Measurements from ENCODE around the gene B3GALT5.

B3GALT5 gene

DNA sequence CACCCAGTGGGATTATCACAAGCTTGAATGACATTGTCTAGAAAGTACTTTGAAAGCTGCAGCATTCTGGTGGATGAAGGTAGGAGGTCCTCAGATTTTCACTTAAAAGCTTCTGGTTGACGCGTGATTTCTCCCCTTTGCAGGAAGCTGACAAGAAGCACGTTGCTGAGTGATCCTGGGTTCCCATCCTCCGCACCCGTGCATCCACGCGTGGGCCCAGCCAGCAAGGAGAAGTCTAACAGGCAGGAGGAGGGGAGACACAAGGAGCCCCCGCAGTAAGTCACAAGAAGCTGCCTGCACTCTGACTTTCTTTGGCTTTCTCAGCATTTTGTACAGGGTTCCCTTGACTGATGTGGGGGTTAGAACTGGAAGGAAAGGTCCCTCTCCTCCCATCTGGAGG is 7.8 kb upstream of the B3GALT5 start:
- DNase-seq = no peak

- DNase-seq = no peak
These were observed 2.0 kb upstream of the B3GALT5 start for GRCh38 chr21:39610703-39611102.

- no peak for DNase-seq
These were observed 1.1 kb upstream of the B3GALT5 start for GRCh38 chr21:39611551-39612190.

DNA sequence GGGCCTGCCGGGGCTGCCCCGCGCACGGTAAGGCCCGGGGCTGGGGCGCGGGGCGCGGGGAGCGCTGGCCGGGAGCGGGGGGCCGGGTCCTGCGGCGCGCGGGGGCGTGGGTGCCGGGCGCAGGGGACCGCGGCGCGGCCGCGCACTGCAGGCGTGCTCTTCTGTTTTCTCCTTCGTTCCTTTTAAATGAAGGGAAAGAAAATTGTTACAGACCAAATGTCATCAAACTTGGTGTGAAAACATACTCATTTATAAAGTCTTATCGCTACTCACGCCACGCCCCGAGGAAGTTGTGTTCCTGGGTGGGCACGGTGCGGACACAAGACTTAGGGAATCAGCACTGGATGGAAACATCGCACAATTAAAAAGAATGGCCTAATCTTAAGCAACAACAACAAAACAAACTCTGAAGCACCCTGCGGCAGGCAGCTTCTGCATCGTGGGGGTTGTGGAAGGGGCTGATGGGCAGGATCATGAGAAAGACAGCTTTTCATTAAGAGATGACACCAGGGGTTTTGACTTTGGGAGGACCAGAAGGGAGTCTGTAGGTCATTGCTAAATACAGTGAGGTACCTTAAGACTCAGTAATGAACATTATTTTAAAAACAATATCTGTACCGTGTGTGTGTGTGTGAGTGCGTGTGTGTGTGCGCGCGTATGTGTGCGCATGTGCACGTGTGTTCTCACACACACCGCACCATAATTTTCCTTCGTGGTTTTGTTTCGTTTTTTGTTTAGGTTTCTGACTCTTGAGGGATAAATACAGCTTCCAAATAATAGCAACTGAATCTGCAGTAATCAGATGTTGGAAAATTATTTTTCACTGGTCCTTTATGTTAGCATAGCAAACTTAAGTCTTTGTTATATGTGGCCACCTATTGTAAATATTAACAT is 548 bp downstream of the B3GALT5 start:
- DNase-seq = no peak

DNA sequence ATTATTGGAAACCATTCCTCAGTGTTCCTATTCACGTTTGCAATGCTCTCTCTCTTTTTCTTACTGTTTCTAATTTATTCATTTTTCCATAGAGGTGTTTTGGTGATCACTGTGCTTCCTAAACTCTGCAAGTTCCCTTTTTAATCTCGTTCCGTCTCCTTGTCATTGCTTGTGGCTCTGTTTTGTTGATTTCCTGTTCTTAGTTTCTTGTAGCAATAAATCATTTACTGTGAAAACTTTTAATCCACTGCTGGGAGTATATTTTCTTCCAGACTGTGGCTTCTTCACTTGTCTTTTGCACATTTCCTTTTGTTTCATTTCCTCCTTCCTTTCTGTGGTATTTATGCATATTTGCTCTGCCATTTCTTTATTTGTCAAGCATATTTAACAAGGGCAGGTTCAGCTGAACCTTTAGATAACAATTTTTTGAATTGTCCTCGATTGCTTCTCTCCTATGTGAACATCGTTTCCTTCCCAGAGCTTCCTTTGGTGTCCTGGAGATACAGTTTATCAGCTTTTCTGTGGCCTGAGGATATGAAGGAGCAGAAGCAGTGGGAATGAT is 3.6 kb downstream of the B3GALT5 start:
- DNase-seq = no peak

GRCh38 chr21:39620856-39621255 is 8.1 kb downstream of the B3GALT5 start:
- no peak for DNase-seq

GRCh38 chr21:39625211-39625895 is 12.6 kb downstream of the B3GALT5 start:
- no peak for DNase-seq

DNA sequence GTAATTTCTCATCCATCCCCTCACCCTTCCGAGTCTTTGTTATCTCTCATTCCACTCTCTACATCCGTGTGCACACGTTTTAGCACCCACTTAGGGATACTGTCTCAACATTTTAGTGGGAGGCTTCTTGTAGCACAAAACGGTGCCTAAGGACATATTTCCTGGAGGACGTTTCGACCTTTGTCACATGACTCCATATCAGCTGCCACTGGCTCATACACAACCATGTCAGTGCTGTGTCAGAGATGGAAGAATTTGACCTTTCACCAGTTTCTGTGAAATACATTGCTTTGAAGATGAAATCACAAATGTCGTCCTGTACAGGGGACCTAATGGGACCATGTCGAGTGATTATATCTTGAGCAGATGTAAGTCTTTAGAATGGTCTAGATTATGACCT is 15.6 kb downstream of the B3GALT5 start:
- no peak for DNase-seq

DNA sequence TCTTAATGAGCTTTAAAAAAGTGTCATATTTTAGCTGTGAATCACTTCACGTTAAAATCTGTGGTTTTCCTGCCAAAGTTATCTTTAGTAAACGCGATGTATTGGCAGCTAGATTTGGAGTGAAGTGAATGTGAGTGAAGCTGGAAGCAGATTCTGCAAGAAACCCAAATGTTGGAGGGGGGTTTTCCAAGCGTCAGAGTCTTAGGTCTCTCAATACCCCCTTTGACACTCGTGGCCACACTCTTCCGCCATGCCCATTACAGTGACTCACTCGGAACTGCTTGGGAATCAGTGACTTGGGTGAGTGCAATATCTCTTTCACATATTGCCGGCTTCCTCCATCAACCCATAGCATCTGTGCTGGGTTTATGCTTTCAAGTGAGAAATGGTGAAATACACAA is 17.5 kb downstream of the B3GALT5 start:
- DNase-seq = no peak

GRCh38 chr21:39630827-39631226 is 18.1 kb downstream of the B3GALT5 start:
- DNase-seq = no peak

- DNase-seq = no peak
These were observed 19.3 kb downstream of the B3GALT5 start for GRCh38 chr21:39631842-39632562.

DNA sequence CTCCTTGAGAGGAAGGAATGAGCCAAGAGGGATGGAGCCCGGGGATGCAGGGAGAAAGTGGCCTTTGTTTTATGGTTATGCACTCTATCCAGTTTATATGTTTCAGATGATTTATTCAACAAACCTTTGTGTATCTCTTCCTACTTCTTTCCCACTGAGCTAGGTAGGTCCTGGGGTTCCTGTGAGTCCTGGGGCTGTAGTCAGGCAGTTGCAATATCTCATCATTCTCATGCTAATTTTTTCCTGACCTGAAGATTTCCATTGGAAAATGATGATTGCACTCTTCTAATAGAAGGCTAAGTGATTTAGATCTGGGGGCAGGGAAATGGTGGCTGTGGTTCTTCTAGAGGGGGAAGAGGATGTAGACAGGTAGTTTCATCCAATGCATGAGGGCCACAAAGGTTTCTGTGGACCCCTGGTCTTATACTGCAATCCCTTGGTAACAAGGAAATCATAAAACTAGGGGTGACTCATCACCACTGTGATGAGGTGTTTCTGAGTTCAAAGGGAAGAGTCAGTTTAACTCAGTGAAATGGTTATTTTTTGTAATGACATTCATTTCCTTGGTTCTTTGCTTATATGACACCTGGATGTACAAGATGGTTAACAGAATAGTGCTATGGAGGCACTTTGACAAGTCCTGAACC is 20.2 kb downstream of the B3GALT5 start:
- DNase-seq = no peak

- no peak for DNase-seq
These were observed 21.0 kb downstream of the B3GALT5 start for GRCh38 chr21:39633770-39634181.

- no peak for DNase-seq
These were observed 21.8 kb downstream of the B3GALT5 start for GRCh38 chr21:39634507-39634906.

DNA sequence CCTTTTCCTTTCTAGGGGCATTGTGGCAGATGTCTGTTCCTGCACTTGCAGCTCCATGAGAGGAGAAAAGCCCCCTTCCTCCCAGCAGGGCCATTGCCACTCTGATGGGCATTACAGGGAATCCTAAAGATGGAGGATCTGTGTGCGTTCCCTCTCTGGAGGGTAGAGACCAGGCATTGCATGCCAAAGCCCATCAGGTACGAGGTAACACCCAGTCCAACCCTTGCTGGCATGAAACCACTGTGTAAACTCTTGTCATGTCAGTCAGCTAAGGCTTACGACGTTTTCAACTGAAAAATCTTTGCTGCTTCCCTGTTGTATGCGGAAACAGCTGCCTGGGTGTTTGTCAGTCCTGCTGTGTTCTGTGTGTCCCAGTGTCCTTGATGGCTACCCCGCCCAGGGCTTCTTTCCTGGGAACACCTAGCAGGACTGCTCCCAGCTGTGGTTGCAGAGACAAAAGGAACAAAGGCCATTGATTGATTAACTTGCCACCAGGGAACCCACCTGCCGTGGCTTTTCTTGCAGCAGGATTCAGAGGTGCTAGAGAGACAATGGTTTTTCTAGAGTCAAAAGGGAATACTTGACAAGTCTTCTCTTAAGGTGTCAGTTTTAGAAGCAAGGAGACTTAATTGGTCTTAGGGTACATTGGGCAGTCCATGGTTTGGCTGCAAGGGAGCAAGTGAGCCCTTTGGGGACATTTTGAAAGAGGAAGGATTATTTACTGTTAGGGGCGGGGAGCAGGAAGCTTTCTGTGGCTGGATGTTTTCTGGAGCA is 24.6 kb downstream of the B3GALT5 start:
- DNase-seq = no peak

GRCh38 chr21:39637971-39638240 is 25.2 kb downstream of the B3GALT5 start:
- no peak for DNase-seq

GRCh38 chr21:39638281-39638680 is 25.5 kb downstream of the B3GALT5 start:
- no peak for DNase-seq

- no peak for DNase-seq
These were observed 28.0 kb downstream of the B3GALT5 start for GRCh38 chr21:39640754-39641153.

DNA sequence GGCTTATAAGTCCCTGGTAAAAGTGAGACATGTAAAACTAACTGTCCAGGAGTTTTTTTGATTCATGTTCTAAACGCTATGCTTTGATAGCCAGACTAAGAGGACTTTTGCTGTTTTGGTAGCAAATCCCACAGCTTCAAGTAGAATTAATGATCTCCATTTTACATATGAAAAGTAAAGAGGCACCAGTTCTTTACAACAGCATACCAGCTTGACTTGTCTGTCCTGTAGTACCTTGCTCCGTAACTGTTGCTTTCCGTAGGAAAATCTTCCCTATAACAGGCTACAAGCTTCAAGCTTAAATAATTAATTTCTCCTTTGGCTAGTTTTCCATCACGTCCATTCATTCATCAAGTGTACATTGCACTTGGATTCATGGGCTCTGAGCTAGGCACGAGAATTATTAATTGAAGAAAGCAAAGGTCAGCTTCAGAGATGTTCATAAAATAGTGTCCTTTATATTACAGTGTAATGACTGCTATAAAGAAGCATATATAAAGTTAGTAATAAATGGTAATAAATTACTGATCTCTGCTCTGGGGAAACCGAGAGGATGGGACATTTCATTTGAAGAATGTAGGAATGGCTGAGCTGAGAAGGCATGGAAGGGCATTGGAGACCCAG is 29.2 kb downstream of the B3GALT5 start:
- no peak for DNase-seq

DNA sequence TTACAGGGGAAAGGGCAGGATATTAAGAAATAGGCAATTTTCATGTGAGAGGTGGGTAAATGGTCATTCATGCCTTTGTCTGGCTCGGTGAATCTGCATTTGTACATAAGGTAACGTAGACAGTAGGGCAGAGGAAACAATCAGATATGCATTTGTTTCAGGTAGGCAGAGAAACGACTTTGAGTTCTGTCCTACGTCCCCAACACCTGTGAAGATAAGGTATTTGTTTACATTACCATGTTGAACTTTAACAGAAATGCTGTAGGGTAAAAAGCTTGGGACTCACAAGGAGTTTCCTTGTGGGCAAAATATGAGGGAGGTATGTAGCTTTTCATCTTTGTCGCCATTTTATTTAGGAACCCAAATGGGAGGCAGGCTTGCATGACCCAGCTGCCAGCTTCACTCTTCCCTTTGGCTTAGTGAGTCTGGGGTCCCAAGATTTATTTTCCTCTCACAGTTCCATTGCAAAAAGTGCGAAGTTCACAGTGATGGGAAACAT is 31.4 kb downstream of the B3GALT5 start:
- DNase-seq = no peak

DNA sequence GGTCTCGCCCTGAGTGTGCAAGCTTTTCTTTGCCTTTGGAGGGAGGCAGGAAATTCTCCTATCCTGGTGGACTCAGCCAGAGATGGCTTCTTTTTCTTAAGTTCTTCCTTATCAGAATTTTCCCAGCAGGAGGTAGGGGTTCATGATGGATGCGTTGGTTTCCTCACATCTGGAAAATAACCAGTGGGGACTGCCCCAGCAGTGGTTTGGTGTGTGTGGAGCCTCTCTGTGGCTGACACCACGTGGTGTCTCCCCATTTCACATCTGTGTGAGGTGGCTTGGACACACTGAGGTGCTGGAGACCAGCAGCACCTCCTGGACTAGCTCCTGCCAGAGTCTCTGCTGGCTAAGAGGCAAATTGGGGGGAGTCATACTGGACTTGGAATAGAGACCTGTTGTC is 32.6 kb downstream of the B3GALT5 start:
- no peak for DNase-seq
